NCI-H1436 (cell line): ENCODE data around the gene SLC15A4.
A peak's percentile ranks its signal among the peaks of the same experiment; 100 is the strongest.
"Not testable (repeated sequence)": the region's sequence is repeated elsewhere in the genome, so short reads cannot be mapped to it uniquely, and the experiment has no call there.

Source experiments
- DNase-seq: peaks from one replicate; lab custom pipeline; 2025; lab: John Stamatoyannopoulos, UW

The SLC15A4 gene

DNA sequence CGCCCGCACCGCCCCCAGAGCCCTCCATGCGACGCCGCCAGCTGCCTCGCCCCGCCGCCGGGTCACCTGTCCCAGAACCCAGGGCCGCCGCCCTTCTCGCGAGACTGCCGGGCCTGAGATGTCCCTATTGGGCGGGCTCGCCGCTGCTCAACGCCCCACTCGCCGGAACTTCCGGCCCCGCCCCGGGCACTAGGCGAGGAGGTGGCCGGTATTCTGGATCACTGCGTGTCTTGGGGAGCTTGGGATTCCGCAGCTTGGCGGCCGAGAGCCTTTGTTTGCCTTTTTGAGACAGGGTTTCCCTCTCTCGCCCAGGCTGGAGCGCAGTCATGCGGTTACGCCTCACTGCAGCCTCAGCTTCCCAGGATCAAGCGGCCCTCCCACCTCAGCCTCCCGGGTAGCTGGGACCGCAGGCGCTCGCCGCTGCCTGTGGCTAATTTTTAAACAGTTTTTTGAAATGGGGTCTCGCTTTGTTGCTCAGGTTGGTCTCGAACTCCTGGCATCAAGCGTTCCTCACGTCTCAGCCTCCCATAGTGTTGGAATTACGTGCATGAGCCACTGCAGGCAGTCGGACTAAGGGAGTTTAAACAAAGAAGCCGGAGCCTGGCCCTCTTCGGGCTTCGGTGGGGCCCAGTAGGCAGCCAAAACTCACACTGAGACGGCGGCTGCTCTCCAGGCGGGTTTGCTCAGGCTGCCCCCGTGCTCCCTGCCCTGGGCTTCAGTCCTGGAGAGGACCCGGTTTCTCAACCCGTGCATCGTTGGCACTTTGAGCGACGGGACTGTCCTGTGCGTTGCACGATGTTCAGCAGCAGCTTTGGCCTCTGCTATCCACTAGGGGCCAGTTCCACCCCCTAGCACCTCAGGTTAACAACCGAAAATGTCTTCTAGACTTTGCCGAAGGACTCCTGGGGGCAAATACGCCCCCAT is at the start of gene SLC15A4:
Gene SLC15A4, minus strand, starts transcription at position 43 of the 924 bp plus-strand sequence. Its CDS starts 15 bp downstream, at position 28.
- peak; percentile 93 for DNase-seq

DNA sequence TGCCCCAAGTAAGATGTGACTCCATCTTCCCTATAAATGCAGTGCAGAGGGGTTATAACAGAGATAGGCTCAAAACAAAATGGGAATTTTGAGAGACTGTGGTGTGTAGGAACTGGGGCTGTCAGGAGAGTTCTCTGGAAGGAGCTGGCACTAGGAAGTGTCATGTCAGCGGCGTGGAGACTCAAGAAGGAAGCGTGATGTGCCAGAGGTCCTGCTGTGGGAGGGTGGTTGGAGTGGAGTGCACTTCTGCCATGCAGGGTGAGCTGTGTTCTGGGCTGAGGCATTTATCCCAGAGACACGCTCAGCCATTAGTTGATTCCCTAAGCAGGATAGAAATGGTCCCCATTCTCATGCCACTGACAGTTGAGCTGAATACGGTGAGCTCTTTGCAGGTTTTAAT is 48.5 kb upstream of the SLC15A4 start:
- DNase-seq = no peak

DNA sequence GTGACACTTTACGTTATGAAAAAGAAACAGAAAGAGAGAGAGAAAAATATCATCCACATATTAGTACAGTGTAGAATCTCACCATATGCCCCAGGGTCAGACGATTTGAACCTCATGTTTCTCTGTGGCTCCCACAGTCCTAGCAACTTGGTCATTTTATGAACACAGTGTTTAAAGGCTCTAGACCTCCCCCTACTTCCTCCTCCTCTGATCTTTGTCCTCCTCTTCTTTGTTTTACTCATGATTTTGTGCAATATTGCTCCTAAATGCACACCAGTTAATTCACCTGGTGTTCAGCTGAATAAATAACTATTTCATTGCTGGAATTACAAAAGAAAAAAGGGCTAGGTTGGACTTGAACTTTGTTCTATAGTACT is 47.7 kb upstream of the SLC15A4 start:
- no peak for DNase-seq

GRCh38 chr12:128867466-128867865 is 43.7 kb upstream of the SLC15A4 start:
- DNase-seq = no peak

- DNase-seq = no peak
Observed at GRCh38 chr12:128864516-128865186, 40.9 kb upstream of the SLC15A4 start.

DNA sequence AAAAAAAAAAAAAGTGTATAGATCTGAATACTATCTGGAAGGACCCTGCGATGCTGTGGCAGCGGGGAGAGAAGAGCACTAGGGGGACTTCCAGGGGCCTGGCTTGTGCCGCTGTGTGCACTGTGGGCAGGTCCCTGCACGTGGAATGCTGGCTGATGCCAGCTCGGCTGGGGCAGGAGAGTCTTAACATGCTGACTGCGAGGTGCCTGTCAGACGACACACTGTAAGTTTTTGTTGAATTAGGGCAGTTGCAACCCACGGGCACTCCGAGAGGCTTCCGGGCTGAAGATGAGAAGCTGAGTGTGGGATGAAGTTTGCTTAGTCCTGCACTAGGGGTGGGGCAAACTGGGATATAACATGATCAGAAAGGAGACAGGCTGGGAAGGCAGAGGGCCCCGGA is 40.2 kb upstream of the SLC15A4 start:
- DNase-seq = no peak

- DNase-seq = no peak
Observed at GRCh38 chr12:128861226-128862016, 37.7 kb upstream of the SLC15A4 start.

DNA sequence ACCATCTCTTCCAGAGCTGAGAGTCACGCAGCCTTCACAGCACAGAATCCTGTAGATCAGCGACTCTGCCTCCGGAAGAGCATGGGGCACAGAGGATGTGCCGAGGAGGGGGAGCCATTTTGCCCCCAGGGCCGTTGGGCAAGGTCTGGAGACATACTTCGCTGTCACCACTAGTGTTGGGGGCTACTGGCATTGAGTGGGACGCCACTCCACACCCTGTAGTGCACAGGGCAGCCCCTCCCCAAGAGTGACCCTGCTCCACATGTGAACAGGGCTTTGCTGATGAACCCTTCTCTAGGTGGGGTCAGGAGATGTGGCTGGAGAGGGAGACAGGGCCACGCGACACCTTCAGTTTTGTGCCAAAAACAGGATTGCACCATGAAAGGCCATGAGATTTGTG is 35.6 kb upstream of the SLC15A4 start:
- DNase-seq = no peak

DNA sequence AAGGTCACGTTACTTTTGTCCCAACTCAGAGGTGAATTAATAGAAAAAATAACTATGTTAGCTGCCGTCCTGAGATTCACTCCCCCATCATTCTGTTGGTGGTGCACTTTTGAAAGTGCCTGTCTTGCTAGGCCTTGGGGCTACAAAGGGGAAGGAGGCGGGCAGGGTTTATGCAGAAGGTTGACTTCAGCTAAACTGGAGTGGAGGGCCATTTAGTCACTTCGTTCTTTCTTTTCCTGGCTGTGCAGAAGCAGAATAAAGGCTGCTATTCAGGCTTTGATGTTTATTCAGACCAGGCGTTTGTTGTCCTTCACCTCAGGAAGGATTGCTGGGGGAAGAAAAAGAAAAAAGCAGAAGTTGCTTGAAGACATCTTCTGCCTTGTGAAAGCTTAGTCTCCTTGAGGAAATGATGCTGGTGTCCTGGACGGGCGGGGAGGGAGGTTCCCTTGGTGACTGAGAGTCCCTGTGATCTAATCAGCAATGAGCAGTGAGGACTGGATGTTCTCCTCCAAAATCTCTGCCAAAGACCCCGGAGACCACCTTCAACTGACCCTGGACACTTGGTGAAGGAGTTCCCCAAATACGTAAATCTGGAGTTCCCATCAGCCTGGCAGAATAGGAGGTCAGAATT is 33.5 kb upstream of the SLC15A4 start:
- no peak for DNase-seq

DNA sequence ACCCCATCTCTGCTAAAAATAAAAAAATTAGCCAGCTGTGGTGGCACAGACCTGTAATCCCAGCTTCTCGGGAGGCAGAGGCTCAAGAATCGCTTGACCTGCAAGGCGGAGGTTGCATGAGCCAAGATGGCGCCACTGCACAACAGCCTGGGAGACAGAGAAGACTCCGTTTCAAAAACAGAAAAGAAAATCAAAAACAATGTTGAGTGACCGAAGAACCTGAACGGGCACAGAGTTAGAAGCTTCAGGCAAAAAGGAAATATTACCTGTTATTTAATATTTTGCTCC is 33.0 kb upstream of the SLC15A4 start:
- no peak for DNase-seq

DNA sequence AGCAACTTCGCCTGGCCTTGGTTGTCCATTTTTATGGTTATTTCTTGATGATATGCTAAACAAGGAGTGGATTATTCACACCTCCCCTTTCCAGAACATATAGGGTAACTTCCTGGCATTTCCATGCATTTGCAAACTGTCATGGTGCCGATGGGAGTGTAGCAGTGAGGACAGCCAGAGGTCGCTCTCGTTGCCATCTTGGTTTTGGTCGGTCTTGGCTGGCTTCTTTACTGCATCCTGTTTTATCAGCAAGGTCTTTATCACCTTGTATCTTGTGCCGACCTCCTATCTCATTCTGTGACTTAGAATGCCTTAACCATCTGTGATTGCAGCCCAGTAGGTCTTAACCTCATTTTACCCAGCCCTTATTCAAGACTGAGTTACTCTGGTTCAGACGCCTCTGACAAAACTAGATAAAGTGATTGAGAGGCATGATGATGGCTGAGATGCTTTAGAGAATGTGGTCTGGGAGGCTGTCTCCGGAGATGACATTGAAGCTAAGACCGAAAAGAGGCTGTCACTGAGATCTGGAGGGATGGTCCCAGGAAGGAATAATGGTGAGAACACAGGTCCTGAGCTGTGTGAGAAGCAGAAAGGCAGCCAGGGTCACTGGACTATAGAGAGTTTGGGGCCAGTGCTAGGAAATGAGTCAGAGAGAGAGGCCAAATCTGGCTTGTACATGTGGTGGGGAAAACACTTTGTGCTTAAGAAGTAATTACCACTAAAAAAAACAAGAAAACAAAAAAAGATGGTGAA is 32.5 kb upstream of the SLC15A4 start:
- no peak for DNase-seq

DNA sequence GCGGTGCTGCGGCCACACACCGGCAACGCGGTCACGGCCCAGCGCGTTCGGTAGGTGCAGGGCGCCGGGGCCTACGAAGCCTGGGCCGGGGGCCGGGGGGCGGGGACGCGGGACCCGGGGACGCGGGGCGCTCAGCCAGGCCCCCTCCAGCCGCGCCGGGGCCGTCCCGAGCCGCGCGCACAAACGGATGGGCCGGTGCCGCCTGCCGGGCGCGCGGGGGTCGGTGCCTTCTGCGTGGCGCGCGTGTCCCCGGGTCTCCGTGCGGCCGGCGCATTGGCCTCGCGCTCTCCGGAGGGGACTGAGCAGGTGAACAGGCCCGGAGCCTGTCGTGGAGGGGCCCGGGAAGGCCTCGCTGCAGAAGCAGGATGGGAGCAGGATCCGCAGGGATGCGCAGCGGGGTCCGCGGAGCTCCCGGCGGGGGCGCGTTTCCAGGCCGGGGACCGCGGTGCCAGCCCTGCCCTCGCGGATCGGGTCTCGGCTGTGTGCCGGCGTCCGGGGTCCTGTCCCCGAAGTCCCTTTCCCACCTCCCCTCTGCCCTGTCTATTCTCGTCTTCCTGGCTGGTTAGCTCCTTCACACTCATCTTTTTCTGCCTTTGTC is 29.9 kb upstream of the SLC15A4 start:
- no peak for DNase-seq

GRCh38 chr12:128852885-128853599 is 29.3 kb upstream of the SLC15A4 start, which contains the start of gene GLT1D1:
GLT1D1 (plus strand) TSS chr12:128853478; CDS start chr12:128853582, 104 bp downstream.
- DNase-seq = no peak

DNA sequence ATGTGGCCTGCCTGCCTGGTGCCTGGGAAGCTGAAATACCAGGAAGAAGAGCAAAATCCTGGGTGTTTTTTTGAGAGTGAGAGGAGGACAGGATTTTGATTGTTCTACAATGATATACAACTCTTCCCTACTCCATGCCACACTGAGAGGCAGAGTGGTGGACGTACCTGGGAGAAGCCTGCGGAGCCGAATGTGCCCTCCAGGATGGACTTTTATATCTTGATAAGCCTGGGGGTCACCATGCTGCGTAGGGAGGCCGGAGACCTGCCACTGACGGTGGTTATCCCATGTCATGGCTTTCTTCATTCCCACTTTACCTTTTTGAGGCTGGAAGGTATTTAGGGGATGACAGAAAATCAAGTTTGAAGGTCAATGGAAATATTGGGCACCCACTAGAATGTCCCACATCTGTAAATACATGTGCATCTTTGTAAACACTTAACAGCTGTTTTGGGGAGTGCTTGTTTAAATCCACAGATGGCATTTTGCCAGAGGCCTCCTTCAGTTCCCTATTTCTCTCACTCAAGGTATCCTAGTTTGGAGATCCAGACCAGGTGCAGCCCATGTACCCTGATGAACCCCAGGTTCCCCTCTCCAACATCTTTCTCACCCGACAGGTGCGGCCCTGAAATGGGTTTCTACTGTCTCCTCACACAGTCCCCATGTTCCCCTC is 28.4 kb upstream of the SLC15A4 start:
- no peak for DNase-seq

DNA sequence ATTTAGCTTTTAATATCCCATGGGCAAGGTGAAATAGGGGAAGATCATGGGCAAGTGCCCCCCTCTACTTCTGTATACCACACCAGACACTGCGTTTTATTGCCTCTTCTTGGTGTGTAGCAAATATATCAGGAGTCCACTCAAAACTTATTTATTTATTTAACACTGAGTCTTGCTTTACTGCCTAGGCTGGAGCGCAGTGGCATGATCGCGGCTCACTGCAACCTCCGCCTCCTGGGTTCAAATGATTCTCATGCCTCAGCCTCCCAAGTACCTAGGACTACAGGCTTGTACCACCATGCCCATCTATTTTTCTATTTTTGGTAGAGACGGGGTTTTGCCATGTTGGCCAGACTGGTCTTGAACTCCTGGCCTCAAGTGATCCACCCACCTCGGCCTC is 27.7 kb upstream of the SLC15A4 start:
- not testable (repeated sequence) for DNase-seq

- no peak for DNase-seq
Observed at GRCh38 chr12:128850400-128850799, 26.6 kb upstream of the SLC15A4 start.

- not testable (repeated sequence) for DNase-seq
Observed at GRCh38 chr12:128849806-128850205, 26.0 kb upstream of the SLC15A4 start.

DNA sequence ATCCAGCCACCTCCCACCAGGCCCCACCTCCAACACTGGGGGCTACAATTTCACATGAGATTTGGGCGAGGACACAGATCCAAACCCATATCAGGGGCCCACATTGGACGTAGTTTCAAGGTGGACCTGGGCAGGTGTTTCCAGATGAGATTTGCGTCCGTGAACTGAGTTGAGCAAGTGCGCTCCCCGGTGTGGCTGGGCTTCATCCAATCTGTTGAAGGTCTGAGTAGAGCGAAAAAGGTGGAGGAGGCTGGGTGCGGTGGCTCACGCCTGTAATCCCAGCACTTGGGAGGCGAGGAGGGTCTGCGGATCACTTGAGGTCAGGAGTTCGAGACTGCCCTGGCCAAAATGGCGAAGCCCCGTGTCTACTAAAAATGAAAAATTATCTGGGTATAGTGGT is 24.6 kb upstream of the SLC15A4 start:
- no peak for DNase-seq

GRCh38 chr12:128846671-128847070 is 22.9 kb upstream of the SLC15A4 start:
- not testable (repeated sequence) for DNase-seq
